Esophagus squamous epithelium (tissue), 5 donors: ENCODE measurements around the gene MMEL1. TPM values are rescaled to one million over a fixed set of nuclear protein-coding genes. Genes with fewer than 3 reads are reported as not detected.

Experiments used
- DNase-seq: peaks from one replicate; lab custom pipeline; 2025; lab: John Stamatoyannopoulos, UW
- H3K27ac ChIP-seq, 4 donors: fragments of 200-600 bp; sonication (generic); one replicate each; pipeline ENCODE4 v1.5.1; 2016 to 2019; ENCODE audit warnings: mild to moderate bottlenecking in 1 of 4
- H3K27me3 ChIP-seq, 4 donors: fragments of 200-600 bp; sonication (generic); 1 replicate in 3 of 4; 2 replicates in 1 of 4; pipeline versions ENCODE4 v1.5.1 to v1.6.0; 2017 to 2021; ENCODE audit warnings: antibody characterized with exemption in 1 of 4
- H3K36me3 ChIP-seq, 3 donors: fragments of 200-600 bp; sonication (generic); one replicate each; pipeline ENCODE4 v1.5.1; 2016 to 2019
- H3K4me1 ChIP-seq, 3 donors: fragments of 200-600 bp; sonication (generic); one replicate each; pipeline ENCODE4 v1.5.1; 2017 to 2019
- H3K4me3 ChIP-seq, 4 donors: fragments of 200-600 bp; sonication (generic); 1 replicate in 3 of 4; 2 replicates in 1 of 4; pipeline ENCODE4 v1.5.1; 2016 to 2019; ENCODE audit warnings: mild to moderate bottlenecking in 2 of 4, moderate library complexity in 1 of 4
- H3K9me3 ChIP-seq, 3 donors: fragments of 200-600 bp; sonication (generic); one replicate each; pipeline ENCODE4 v1.5.1; 2016 to 2019
- CTCF ChIP-seq, 6 experiments: fragments of 450-650 bp in 4 of 6; fragments of 200-600 bp in 2 of 6; sonication (generic) in 2 of 6; IDR thresholded peaks; one replicate each; pipeline ENCODE4 v1.5.1; 2016 to 2019; ENCODE audit warnings: antibody characterized with exemption in 6 of 6, mild to moderate bottlenecking in 4 of 6, moderate library complexity in 4 of 6
- POLR2A ChIP-seq, 4 donors: fragments of 450-650 bp; IDR thresholded peaks; one replicate each; pipeline ENCODE4 v1.6.1; 2017; ENCODE audit warnings: antibody characterized with exemption in 4 of 4, mild to moderate bottlenecking in 4 of 4, moderate library complexity in 3 of 4
- WGBS, 2 donors: methylation state at CpG; one replicate each; pipeline ENCODE4 v1.1.5; 2018; 5-methylcytosine and 5-hydroxymethylcytosine counted together
- intact Hi-C: fragments of 100-400 bp; cut with DNase I; formaldehyde crosslinking; loops from one replicate; pipeline ENCODE4 v1.15.0; 2022
- total RNA-seq, 4 donors: library from RNA; depleted of rRNA; stranded (reverse); fragments of >200 nt; gene quantifications; one replicate each; pipeline ENCODE4 v1.1.0, GENCODE V29; 2016
- donor health status: DM: yes; HTN: yes; CAD: no.

MMEL1 gene
- total RNA-seq, 4 donors from 2014 or later: 3.1 TPM; not detected in 3

GRCh38 chr1:2604844-2605508 lies 27.8 kb downstream of the MMEL1 start:
- no peak overlapping the region for H3K4me3 ChIP-seq
- peaks cover 0 to 13% (median 0%) of the 10 kb centered on the region in 3 donors for H3K4me1 ChIP-seq
- H3K9me3 ChIP-seq: no peaks in the 10 kb centered on the region
- H3K27ac ChIP-seq: no peak overlapping the region
- no peak for DNase-seq
- no peaks in the 10 kb centered on the region for H3K36me3 ChIP-seq
- 73 to 83% methylated on average over 3 to 9 of the region's 14 CpGs for WGBS, 2 donors
- TF ChIP-seq POLR2A (IDR thresholded peaks at IDR 0.05): no peak
- TF ChIP-seq CTCF (IDR thresholded peaks at IDR 0.05): no peak
- intact Hi-C loops: no loop called here
- peaks cover 0 to 59% (median 0%) of the 10 kb centered on the region in 4 donors for H3K27me3 ChIP-seq

GRCh38 chr1:2604156-2604843 lies 28.5 kb downstream of the MMEL1 start:
- no peaks in the 10 kb centered on the region for H3K36me3 ChIP-seq
- WGBS, 2 donors: 100% methylated on average over 1 of the region's 19 CpGs; no CpG with 5 or more reads in 1 of the 2 donors
- no peak overlapping the region for H3K4me3 ChIP-seq
- TF ChIP-seq CTCF (IDR thresholded peaks at IDR 0.05): no peak
- no peak for TF ChIP-seq POLR2A (IDR thresholded peaks at IDR 0.05)
- H3K27ac ChIP-seq: no peak overlapping the region
- intact Hi-C loops: no loop called here
- peaks cover 0 to 13% (median 0%) of the 10 kb centered on the region in 3 donors for H3K4me1 ChIP-seq
- H3K9me3 ChIP-seq: no peaks in the 10 kb centered on the region
- peaks cover 0 to 53% (median 0%) of the 10 kb centered on the region in 4 donors for H3K27me3 ChIP-seq
- no peak for DNase-seq

DNA sequence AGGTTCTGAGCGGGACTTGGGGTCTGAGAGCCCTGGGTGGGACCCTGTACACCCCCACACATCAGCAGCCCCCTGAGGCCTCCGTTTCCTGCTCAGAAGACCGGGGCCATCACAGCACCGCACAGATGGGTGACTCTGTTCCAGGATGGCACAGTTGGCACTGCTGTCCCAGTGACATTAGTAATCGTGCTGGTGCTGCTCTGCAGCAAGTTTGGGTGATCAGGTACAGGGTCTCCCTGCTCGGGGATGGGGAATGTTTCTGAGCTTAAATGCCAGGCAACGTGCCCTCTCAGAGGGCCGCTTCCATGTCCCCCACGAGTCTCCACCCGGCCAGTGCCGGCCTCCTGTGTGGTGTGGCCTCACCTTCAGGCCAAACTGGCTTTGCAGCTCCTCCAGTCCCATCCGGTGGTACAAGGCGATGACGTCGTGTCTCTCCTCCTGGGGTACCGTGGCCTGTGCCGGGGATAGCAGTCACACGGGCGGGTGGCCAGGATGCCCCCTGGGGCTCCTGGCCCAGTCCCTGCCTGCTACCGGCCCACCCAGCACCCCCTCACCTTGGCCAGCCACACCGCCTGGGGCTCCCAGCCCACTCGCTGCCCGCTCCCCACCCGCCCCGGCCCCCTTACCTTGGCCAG lies 29.2 kb downstream of the MMEL1 start:
- no peaks in the 10 kb centered on the region for H3K9me3 ChIP-seq
- H3K27me3 ChIP-seq: peaks cover 0 to 50% (median 0%) of the 10 kb centered on the region in 4 donors
- H3K27ac ChIP-seq: no peak overlapping the region
- DNase-seq: no peak
- intact Hi-C loops: no loop called here
- no peak for TF ChIP-seq CTCF (IDR thresholded peaks at IDR 0.05)
- 74% methylated on average over 17 of the region's 25 CpGs; no CpG with 5 or more reads in 1 of the 2 donors for WGBS, 2 donors
- no peak overlapping the region for H3K4me3 ChIP-seq
- H3K4me1 ChIP-seq: peaks cover 0 to 13% (median 0%) of the 10 kb centered on the region in 3 donors
- no peaks in the 10 kb centered on the region for H3K36me3 ChIP-seq

DNA sequence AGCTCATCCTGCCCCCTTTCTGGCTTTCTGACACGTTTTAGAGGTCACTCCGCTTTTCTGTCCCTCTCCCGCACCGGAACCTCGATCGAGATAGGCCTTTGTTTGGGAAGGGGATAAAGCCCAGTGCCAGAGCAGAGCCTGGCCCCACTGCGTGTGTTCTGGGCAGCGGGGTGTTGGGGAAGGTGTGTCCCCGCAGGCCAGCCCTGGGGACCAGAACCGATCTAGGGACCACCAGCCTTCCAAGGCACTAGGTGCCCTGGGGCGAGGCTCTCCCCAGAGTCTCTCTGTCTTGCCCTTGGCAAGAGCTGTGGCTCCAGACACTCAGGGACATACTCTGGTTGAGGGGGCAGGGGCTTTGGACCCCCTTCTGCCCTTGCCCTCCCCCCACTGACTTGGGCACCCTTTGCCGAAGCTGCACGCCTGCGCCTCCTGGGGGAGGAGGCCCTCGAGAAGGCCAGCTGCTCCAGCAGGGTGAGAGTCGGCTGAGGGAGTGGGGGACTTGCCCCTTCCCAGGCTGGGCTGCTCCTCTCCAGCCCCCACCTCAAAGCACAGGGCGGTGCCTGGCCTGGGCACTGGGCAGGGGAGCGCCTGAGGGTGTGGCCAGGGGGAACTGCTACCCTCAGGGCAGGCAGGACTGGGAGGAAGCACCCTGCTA lies 29.8 kb downstream of the MMEL1 start:
- Histone ChIP-seq H3K27me3 (peaks cover 0 to 50% (median 0%) of the 10 kb centered on the region in 4 donors), H3K4me3 (no peak overlapping the region), H3K27ac (no peak overlapping the region), H3K9me3 (no peaks in the 10 kb centered on the region), H3K4me1 (peaks cover 0 to 11% (median 0%) of the 10 kb centered on the region in 3 donors), H3K36me3 (no peaks in the 10 kb centered on the region)
- DNase-seq: no peak
- 50 to 69% methylated on average over 1 to 5 of the region's 18 CpGs for WGBS, 2 donors
- TF ChIP-seq POLR2A (IDR thresholded peaks at IDR 0.05) (no peak), CTCF (IDR thresholded peaks at IDR 0.05) (no peak)
- intact Hi-C loops: no loop called here
